Cardiac muscle cell (in vitro differentiated cells and primary cell): ENCODE measurements around the gene ABCC10. TPM values are rescaled to one million over a fixed set of nuclear protein-coding genes. Genes with fewer than 3 reads are reported as not detected.

Source experiments
- DNase-seq, 2 donors: peaks; one replicate each; pipeline versions ENCODE4 v3.0.0 to v3.0.0-alpha.2; 2010 to 2017; ENCODE audit warnings: low read depth in 1 of 2, low spot score in 1 of 2
- H3K27ac ChIP-seq: fragments of 200-600 bp; sonication (generic); 2 replicates; pipeline ENCODE4 v1.5.1; 2016
- H3K27me3 ChIP-seq: fragments of 200-600 bp; sonication (generic); 2 replicates; pipeline ENCODE4 v1.6.0; 2016; ENCODE audit warnings: control low read depth
- H3K36me3 ChIP-seq: fragments of 200-600 bp; sonication (generic); 2 replicates; pipeline ENCODE4 v1.5.1; 2016; ENCODE audit warnings: control low read depth
- H3K4me1 ChIP-seq: fragments of 200-600 bp; sonication (generic); 2 replicates; pipeline ENCODE4 v1.8.1; 2017; ENCODE audit warnings: low read depth, mild to moderate bottlenecking, mixed run types
- H3K4me3 ChIP-seq: fragments of 200-600 bp; sonication (generic); 2 replicates; pipeline ENCODE4 v1.5.1; 2016; ENCODE audit warnings: mild to moderate bottlenecking
- H3K9me3 ChIP-seq: fragments of 200-600 bp; sonication (generic); 2 replicates; pipeline ENCODE4 v1.5.1; 2017; ENCODE audit warnings: low read depth, mild to moderate bottlenecking, control low read depth
- polyA plus RNA-seq: library from polyadenylated mRNA; unstranded; fragments of >200 nt; fragmentation: Nextera tagmentation; extraction: Ambion mirVana; gene quantifications from 2 replicates; pipeline ENCODE4 v1.2.1, GENCODE V29; 2016
- total RNA-seq: library from RNA; depleted of rRNA; stranded (reverse); fragments of >200 nt; gene quantifications from 2 replicates; pipeline ENCODE4 v1.2.3, GENCODE V29; 2016
- TF ChIP-seq, protein P1 (sequence below): IDR thresholded peaks from 2 replicates; pipeline ENCODE4 v1.5.1; 2012; ENCODE audit warnings: low read depth, mild to moderate bottlenecking, low read length

The ABCC10 gene
- total and polyA plus RNA-seq, 2 experiments from 2014 or later, result 19.8 to 29.4 TPM

DNA sequence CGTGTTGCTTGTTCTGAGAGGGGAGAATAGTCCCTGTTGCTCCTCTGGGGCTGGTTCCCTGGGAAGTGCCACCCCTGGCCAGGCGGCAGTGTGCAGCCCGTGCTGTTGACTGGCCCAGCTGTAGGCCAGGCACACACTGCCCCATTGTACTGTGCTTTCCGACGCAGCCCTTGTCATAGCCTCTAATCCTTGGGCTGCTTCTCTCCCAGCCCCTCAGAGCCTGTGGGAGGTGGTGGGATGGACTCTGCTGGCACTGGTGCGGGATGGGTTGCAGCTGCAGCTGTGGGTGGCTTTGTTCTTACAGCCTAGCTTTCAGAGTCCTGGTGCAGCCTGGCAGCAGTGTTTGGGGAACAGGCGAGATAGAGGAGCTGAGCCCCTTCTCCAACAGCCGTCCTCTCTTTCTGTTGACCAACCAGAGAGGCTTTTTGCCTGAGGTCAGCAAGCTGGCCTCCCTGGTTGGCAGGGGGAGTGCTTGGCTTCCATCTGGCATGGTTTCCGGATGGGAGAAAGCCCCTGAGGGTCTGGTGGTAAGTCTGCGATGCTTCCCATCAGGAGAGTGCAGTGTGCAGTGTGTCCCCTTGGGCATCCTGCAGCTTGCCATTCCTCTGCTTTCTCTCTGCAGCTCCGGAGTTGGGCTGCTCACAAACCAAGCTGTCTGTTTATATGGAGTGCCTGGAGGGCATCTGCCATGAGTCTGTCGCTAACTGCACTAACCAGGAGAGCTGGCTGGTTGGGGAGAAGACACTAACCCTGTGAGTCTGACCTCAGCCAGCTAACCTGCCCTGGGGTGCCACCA lies 62.1 kb downstream of the ABCC10 start:
- TF ChIP-seq, protein P1, sequence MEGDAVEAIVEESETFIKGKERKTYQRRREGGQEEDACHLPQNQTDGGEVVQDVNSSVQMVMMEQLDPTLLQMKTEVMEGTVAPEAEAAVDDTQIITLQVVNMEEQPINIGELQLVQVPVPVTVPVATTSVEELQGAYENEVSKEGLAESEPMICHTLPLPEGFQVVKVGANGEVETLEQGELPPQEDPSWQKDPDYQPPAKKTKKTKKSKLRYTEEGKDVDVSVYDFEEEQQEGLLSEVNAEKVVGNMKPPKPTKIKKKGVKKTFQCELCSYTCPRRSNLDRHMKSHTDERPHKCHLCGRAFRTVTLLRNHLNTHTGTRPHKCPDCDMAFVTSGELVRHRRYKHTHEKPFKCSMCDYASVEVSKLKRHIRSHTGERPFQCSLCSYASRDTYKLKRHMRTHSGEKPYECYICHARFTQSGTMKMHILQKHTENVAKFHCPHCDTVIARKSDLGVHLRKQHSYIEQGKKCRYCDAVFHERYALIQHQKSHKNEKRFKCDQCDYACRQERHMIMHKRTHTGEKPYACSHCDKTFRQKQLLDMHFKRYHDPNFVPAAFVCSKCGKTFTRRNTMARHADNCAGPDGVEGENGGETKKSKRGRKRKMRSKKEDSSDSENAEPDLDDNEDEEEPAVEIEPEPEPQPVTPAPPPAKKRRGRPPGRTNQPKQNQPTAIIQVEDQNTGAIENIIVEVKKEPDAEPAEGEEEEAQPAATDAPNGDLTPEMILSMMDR, result no peak
- Histone ChIP-seq H3K4me1 (no peaks in the 10 kb centered on the region), H3K36me3 (no peaks in the 10 kb centered on the region), H3K9me3 (no peaks in the 10 kb centered on the region), H3K27me3 (no peaks in the 10 kb centered on the region), H3K27ac (no peak overlapping the region), H3K4me3 (no peak overlapping the region)
- DNase-seq, result no peak

DNA sequence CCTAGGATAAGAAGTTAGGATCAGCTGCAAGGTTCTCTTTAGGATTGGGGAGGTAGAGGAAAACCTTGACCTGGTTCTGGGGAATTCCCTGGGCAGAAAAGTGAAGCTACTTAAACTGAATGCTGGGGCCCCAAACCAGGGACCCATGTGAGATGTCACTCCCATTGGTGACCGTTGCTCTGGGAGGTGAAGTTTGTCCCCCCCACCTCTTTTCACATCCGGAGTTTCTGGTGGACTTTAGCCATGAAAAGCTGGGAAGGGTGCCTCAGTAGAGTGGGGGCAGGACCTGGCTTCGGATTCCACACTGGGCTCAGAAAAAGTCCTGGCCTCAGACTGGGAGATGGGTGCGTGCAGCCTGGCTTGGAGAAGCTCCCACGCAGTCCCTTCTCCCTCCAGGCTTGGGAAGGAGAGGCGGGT lies 63.2 kb downstream of the ABCC10 start:
- Histone ChIP-seq H3K27me3 (no peaks in the 10 kb centered on the region), H3K4me3 (no peak overlapping the region), H3K27ac (no peak overlapping the region), H3K36me3 (no peaks in the 10 kb centered on the region), H3K9me3 (no peaks in the 10 kb centered on the region), H3K4me1 (peaks cover 3% of the 10 kb centered on the region)
- TF ChIP-seq, protein P1, result no peak
- no peak for DNase-seq

DNA sequence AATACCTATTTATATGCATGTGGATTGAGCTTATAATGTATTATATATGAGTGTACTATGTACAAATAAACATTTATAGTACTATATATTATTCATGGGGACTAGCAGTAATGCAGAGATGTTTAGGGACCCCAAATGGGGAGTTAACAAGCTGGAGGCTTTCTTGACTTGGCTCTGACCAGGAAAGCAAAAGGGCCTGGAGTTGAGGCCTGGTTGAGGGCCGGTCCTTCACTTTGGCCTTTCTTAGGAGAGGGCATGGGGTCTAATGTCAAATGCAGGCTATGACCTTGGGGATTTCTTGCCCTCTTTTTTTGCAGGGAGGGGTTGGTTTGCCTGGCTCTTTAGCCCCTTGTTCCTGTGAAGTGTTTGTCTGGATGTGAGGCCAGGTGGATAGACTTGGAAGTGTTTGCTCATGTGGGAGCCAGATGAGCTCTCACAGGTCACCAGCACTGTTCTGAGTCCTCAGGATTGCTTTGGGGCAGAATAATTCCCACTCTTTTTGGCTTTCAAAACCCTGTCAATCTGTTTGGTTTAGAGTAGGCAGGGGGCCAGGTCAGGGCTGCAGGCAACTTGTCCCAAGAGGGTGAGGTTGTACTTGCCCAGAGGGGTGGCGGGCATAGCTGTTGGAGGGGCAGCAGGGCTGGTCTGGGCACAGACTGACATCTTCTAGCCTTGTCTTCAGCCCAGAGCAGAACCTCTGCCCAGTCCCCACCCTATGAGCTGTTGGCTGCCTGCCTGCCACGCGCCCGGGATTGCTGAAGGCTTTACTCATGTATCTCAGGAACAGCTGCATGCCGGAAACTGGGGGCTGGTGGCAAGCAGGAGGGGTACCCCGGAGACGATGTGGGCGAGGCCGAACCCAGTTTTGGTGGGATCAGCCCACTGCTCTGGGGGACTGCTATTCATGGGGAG lies 64.7 kb downstream of the ABCC10 start:
- Histone ChIP-seq H3K9me3 (no peaks in the 10 kb centered on the region), H3K27ac (no peak overlapping the region)
- DNase-seq, result peak in 1 of 2 donors; percentile 77

DNA sequence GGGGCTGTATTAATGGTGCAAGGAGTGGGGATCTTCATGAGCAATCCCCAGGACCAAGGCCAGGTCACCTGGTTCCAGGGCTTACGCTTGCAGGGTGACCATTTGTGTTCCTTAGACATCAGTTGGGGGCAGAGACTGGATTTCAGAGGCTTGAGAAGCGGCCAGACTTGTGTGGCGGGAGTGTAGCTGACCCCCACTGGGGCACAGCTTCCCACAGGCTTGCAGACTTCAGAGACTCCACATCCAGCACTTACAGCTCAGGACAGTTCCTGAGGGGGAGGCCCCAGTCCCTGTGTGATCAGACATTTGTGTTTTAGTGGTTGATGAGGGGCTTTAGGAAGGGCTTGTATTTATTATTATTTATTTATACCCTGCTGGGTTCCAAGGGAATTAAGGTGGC lies 65.3 kb downstream of the ABCC10 start:
- TF ChIP-seq, protein P1, result no peak
- Histone ChIP-seq H3K4me3 (no peak overlapping the region), H3K27me3 (no peaks in the 10 kb centered on the region), H3K27ac (no peak overlapping the region), H3K36me3 (peaks cover 2% of the 10 kb centered on the region), H3K9me3 (no peaks in the 10 kb centered on the region), H3K4me1 (peaks cover 13% of the 10 kb centered on the region)
- peak in 1 of 2 donors; percentile 40 for DNase-seq

More for the DNA sequence above, 64.7 kb downstream of the ABCC10 start:
- H3K36me3 ChIP-seq, result no peaks in the 10 kb centered on the region
- TF ChIP-seq, protein P1, result no peak
- no peaks in the 10 kb centered on the region for H3K27me3 ChIP-seq
- H3K4me3 ChIP-seq, result no peak overlapping the region
- peaks cover 13% of the 10 kb centered on the region for H3K4me1 ChIP-seq

DNA sequence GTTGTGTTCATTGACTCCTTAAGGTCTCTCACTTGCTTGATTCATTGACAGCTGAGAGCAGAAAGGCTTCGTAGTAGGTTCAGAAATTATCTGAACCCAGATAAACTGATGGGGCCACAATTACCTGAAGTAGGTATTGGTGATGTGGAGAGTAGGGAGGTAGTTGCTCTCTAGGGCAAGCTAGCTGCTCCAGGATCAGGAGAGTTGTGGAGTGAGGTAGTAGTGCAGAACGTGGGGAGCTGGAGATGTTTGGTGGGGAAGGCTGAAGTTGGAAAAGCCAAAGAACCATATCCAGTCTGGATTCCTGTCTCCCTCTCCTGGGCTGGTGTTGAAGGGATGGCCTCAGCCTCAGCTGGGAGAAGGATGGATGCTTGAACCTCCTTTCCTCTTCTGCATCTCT lies 65.9 kb downstream of the ABCC10 start:
- H3K9me3 ChIP-seq, result no peaks in the 10 kb centered on the region
- H3K4me3 ChIP-seq, result no peak overlapping the region
- H3K36me3 ChIP-seq, result peaks cover 4% of the 10 kb centered on the region
- no peak for DNase-seq
- H3K27me3 ChIP-seq, result no peaks in the 10 kb centered on the region
- TF ChIP-seq, protein P1, result no peak
- H3K27ac ChIP-seq, result no peak overlapping the region
- peaks cover 13% of the 10 kb centered on the region for H3K4me1 ChIP-seq
